Myometrial cell (primary cell): ENCODE data around the gene TEX14. TPM values are rescaled to one million over a fixed set of nuclear protein-coding genes. Genes with fewer than 3 reads are reported as not detected.

Experiments
- total RNA-seq: library from RNA; depleted of rRNA; stranded (reverse); fragments of >200 nt; gene quantifications from 2 replicates; pipeline ENCODE4 v1.2.3, GENCODE V29; 2015

TEX14 gene
- not detected in 2 replicates for total RNA-seq

DNA sequence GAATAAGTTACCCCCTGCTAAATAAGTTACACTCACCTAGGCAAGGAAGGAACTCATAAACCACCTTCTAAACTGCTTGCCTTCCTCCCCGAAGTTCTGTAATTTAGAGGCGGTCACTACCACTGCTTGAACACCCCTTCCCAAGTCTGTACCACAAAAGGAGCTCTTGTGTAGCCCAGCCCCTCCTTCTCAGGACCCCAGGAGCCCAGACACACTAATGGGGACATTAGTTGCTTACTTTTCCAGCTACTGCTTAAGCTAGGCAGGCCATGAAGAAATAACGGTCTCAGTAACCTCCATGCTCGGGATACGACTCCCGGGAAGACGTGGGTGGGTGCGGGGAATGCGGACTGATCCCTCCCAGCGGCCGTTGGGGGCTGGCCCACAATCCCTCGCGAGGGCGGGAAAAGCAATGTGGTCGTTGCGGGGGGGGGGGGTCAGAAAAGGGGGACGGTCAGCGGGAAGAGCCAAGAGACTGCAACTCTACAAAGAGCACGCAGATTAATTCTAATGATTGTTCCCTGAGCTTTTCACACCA, at the start of gene TEX14:
TSS of gene TEX14 (minus strand) at position 345 of the 538 bp plus-strand sequence. CDS start 40,044 bp downstream, outside the sequence.

GRCh38 chr17:58692239-58693055, 602 bp upstream of the TEX14 start, which contains the start of gene RAD51C:
Gene RAD51C, plus strand, starts transcription at chr17:58692602. Its CDS starts 42 bp downstream, at chr17:58692644.

GRCh38 chr17:58513965-58514769, 177.7 kb downstream of the TEX14 start, which contains the start of gene MTMR4:
Gene MTMR4, minus strand, starts transcription at chr17:58514638. Its CDS starts 231 bp downstream, at chr17:58514407.

Other genes with a start within 250 kb of the TEX14 start
- not detected in 2 replicates for gene HSF5, start 203.6 kb downstream of the TEX14 start, total RNA-seq
- 23.7 and 41.5 TPM in 2 replicates for gene MTMR4, start 177.4 kb downstream of the TEX14 start, total RNA-seq
- 20.2 and 27.3 TPM in 2 replicates for gene RAD51C, start 557 bp upstream of the TEX14 start, total RNA-seq
- 0.18 and 0.86 TPM in 2 replicates for gene PPM1E, start 63.8 kb upstream of the TEX14 start, total RNA-seq